B cell (primary cell): ENCODE results near the gene FOXL1. TPM values are rescaled to one million over a fixed set of nuclear protein-coding genes. Genes with fewer than 3 reads are reported as not detected.

Experiments
- ATAC-seq: fragments of 200-7000 bp; cut with Tn5 transposase; one replicate; pipeline ENCODE4 v1.10.0; 2021; ENCODE audit warnings: low read depth, mild to moderate bottlenecking, moderate number of reproducible peaks, moderate library complexity
- CTCF ChIA-PET: fragments of 350-600 bp; sonication (Branson Sonifier 250); formaldehyde crosslinking; loops from one replicate; lab custom pipeline; 2021; ENCODE audit warnings: antibody characterized with exemption, inconsistent platforms; lab: Charles Lee
- POLR2A ChIA-PET: fragments of 350-600 bp; sonication (Branson Sonifier 250); formaldehyde crosslinking; loops from one replicate; lab custom pipeline; 2021; ENCODE audit warnings: antibody characterized with exemption; lab: Charles Lee
- DNase-seq: peaks from one replicate; pipeline ENCODE4 v3.0.0; 2013
- H2AFZ ChIP-seq: 2 replicates; pipeline ENCODE4 v1.6.1; 2012; ENCODE audit warnings: mild to moderate bottlenecking, low read depth, low read length; ENCODE audit not compliant: insufficient read depth, poor library complexity, severe bottlenecking
- H3K27ac ChIP-seq, 2 donors: 1 replicate in 1 of 2; 2 replicates in 1 of 2; pipeline ENCODE4 v1.5.1; 2012 to 2013; ENCODE audit warnings: low read length in 2 of 2, mild to moderate bottlenecking in 2 of 2, moderate library complexity in 1 of 2
- H3K27me3 ChIP-seq, 4 experiments: fragments of 200-600 bp in 1 of 4; sonication (generic) in 1 of 4; replicated peaks in 1 of 4; 1 replicate in 2 of 4; 2 replicates in 2 of 4; pipeline versions ENCODE4 v1.6.1 to v1.7.0; 2013 to 2016; ENCODE audit warnings: low read length in 3 of 4, mild to moderate bottlenecking in 2 of 4, mixed read lengths in 1 of 4, moderate library complexity in 1 of 4; ENCODE audit not compliant: insufficient read depth in 4 of 4, control insufficient read depth in 3 of 4; ENCODE audit errors: control extremely low read depth in 1 of 4
- H3K36me3 ChIP-seq, 2 experiments: replicated peaks in 1 of 2; 1 replicate in 1 of 2; 2 replicates in 1 of 2; pipeline versions ENCODE4 v1.6.1 to v1.7.1; 2013; ENCODE audit warnings: low read length in 1 of 2; ENCODE audit not compliant: insufficient read depth in 2 of 2, control insufficient read depth in 1 of 2; ENCODE audit errors: control extremely low read depth in 1 of 2, extremely low read depth in 1 of 2
- H3K4me1 ChIP-seq, 2 donors: fragments of 200-600 bp in 1 of 2; sonication (generic) in 1 of 2; 1 replicate in 1 of 2; 2 replicates in 1 of 2; pipeline versions ENCODE4 v1.5.1 to v1.6.1; 2013 to 2017; ENCODE audit warnings: low read length in 2 of 2; ENCODE audit not compliant: control insufficient read depth in 2 of 2, insufficient read depth in 2 of 2
- H3K4me2 ChIP-seq: replicated peaks from 2 replicates; pipeline ENCODE3; 2012; ENCODE audit warnings: mild to moderate bottlenecking, low read depth, low read length; ENCODE audit not compliant: poor library complexity, severe bottlenecking
- H3K4me3 ChIP-seq, 5 experiments: fragments of 200-600 bp in 1 of 5; sonication (generic) in 1 of 5; 1 replicate in 3 of 5; 2 replicates in 2 of 5; pipeline versions ENCODE4 v1.5.1 to v1.7.0; 2011 to 2016; ENCODE audit warnings: low read length in 4 of 5, mild to moderate bottlenecking in 4 of 5, low read depth in 2 of 5, control low read depth in 1 of 5, moderate library complexity in 1 of 5; ENCODE audit not compliant: insufficient read depth in 1 of 5; ENCODE audit errors: control extremely low read depth in 1 of 5, extremely low read depth in 1 of 5
- H3K79me2 ChIP-seq: fragments of 200-600 bp; sonication (generic); one replicate; pipeline ENCODE4 v1.6.0; 2016; ENCODE audit warnings: low read length; ENCODE audit not compliant: control insufficient read depth, insufficient read depth
- H3K9ac ChIP-seq: fragments of 200-600 bp; sonication (generic); 2 replicates; pipeline ENCODE4 v1.6.1; 2017; ENCODE audit warnings: mild to moderate bottlenecking, low read length, moderate library complexity
- H3K9me3 ChIP-seq, 3 donors: one replicate each; pipeline versions ENCODE4 v1.6.1 to v1.7.1; 2013; ENCODE audit warnings: low read length in 2 of 3; ENCODE audit not compliant: control insufficient read depth in 2 of 3, insufficient read depth in 1 of 3; ENCODE audit errors: control extremely low read depth in 1 of 3
- H4K20me1 ChIP-seq: 2 replicates; pipeline ENCODE4 v1.6.0; 2012; ENCODE audit warnings: mild to moderate bottlenecking, low read length; ENCODE audit not compliant: insufficient read depth, control insufficient read depth, poor library complexity, severe bottlenecking
- H3K27ac Mint-ChIP-seq: one replicate; pipeline ENCODE4 v1.8.0; 2021; ENCODE audit warnings: mixed read lengths
- H3K27me3 Mint-ChIP-seq: one replicate; pipeline ENCODE4 v1.8.0; 2021; ENCODE audit warnings: mixed read lengths
- H3K4me1 Mint-ChIP-seq: one replicate; pipeline ENCODE4 v1.8.0; 2021; ENCODE audit warnings: mixed read lengths
- H3K4me3 Mint-ChIP-seq: one replicate; pipeline ENCODE4 v1.8.0; 2021; ENCODE audit warnings: mixed read lengths
- H3K9me3 Mint-ChIP-seq: one replicate; pipeline ENCODE4 v1.8.0; 2022; ENCODE audit warnings: mixed read lengths; ENCODE audit not compliant: insufficient read depth
- CTCF ChIP-seq: fragments of 200-600 bp; IDR thresholded peaks from one replicate; pipeline ENCODE4 v1.8.0; 2022; ENCODE audit warnings: antibody characterized with exemption, mild to moderate bottlenecking
- EZH2 ChIP-seq: IDR thresholded peaks from 2 replicates; pipeline ENCODE4 v1.6.1; 2012; ENCODE audit warnings: borderline replicate concordance, low read depth, mild to moderate bottlenecking, moderate library complexity, low read length; ENCODE audit not compliant: insufficient read depth, poor library complexity, severe bottlenecking
- WGBS: methylation state at CpG from one replicate; pipeline ENCODE4 v1.1.5; 2013; ENCODE audit warnings: missing lambda C conversion rate; ENCODE audit not compliant: insufficient coverage; 5-methylcytosine and 5-hydroxymethylcytosine counted together
- intact Hi-C: fragments of 100-400 bp; cut with micrococcal nuclease; formaldehyde crosslinking; loops from one replicate; pipeline ENCODE4 v1.10.0; 2022
- polyA plus RNA-seq: library from polyadenylated mRNA; depleted of rRNA; stranded (reverse); fragments of >200 nt; gene quantifications from 2 replicates; pipeline ENCODE4 v1.2.3, GENCODE V29; 2012
- total RNA-seq, 2 donors: library from RNA; stranded (reverse); fragments of 120-200 nt in 1 of 2; gene quantifications; 1 replicate in 1 of 2; 2 replicates in 1 of 2; pipeline versions ENCODE4 v1.2.3 to v1.2.4, GENCODE V29; 2013 to 2022

FOXL1 gene
- total and polyA plus RNA-seq, 2 donors (not counting 1 experiment from before 2014, with no cell fraction given): not detected

- H3K27me3 Mint-ChIP-seq: peaks cover 60% of the 10 kb centered on the region
- no peaks in the 10 kb centered on the region for H3K9me3 Mint-ChIP-seq
- no peak overlapping the region for H3K9ac ChIP-seq
- H3K4me3 ChIP-seq: peak overlapping the region in 1 of 5 experiments; percentile 20
- 6% methylated on average over 88 of the region's 88 CpGs for WGBS
- H3K4me1 Mint-ChIP-seq: peaks cover 23% of the 10 kb centered on the region
- peaks cover 29 to 37% of the 10 kb centered on the region in 2 donors for H3K4me1 ChIP-seq
- H3K9me3 ChIP-seq: peaks cover 0 to 16% (median 0%) of the 10 kb centered on the region in 3 donors
- peak overlapping the region; percentile 63 for H3K4me3 Mint-ChIP-seq
- no peak for ATAC-seq
- H2AFZ ChIP-seq: no peak overlapping the region
- peaks cover 0 to 72% (median 41%) of the 10 kb centered on the region in 4 experiments for H3K27me3 ChIP-seq
- intact Hi-C loops: loop anchor here (5.0 kb wide), 1 partner anchor 55 kb away; the partner anchor contains the start of gene FOXF1
- CTCF ChIA-PET: interaction anchor here (1.0 kb wide), 1 partner anchor 495 kb away, joined by 3 read pairs; no protein-coding TSS in a partner anchor
- H3K79me2 ChIP-seq: no peaks in the 10 kb centered on the region
- no peaks in the 10 kb centered on the region for H4K20me1 ChIP-seq
- TF ChIP-seq CTCF (no peak), EZH2 (no peak)
- peak overlapping the region; percentile 37 for H3K27ac Mint-ChIP-seq
- H3K36me3 ChIP-seq: no peaks in the 10 kb centered on the region
- DNase-seq: peak; percentile 64
- POLR2A ChIA-PET: no interaction called here
- peak overlapping the region; percentile 62 for H3K4me2 ChIP-seq
- H3K27ac ChIP-seq: no peak overlapping the region
Observed at GRCh38 chr16:86566966-86567700, 11.2 kb upstream of the FOXL1 start.
